Neural progenitor cell (in vitro differentiated cells): ENCODE measurements around the gene ZNF341. TPM values are rescaled to one million over a fixed set of nuclear protein-coding genes. Genes with fewer than 3 reads are reported as not detected.

Source experiments
- DNase-seq: peaks from one replicate; pipeline ENCODE4 v3.0.0-alpha.2; 2016; ENCODE audit warnings: low spot score
- H2AFZ ChIP-seq: fragments of 200-600 bp; sonication (generic); replicated peaks from 2 replicates; pipeline ENCODE4 v1.6.1; 2016; ENCODE audit warnings: antibody characterized with exemption
- H3F3A ChIP-seq: fragments of 200-600 bp; sonication (generic); 2 replicates; pipeline ENCODE4 v1.6.1; 2016; ENCODE audit warnings: antibody characterized with exemption, low read depth
- H3K27ac ChIP-seq: fragments of 200-600 bp; sonication (generic); 2 replicates; pipeline ENCODE4 v1.5.1; 2016; ENCODE audit warnings: mild to moderate bottlenecking
- H3K27me3 ChIP-seq: fragments of 200-600 bp; sonication (generic); 2 replicates; pipeline ENCODE4 v1.6.1; 2016; ENCODE audit warnings: mild to moderate bottlenecking, moderate library complexity
- H3K36me3 ChIP-seq: fragments of 200-600 bp; sonication (generic); 2 replicates; pipeline ENCODE4 v1.5.1; 2016
- H3K4me1 ChIP-seq: fragments of 200-600 bp; sonication (generic); 2 replicates; pipeline ENCODE4 v1.6.1; 2016; ENCODE audit warnings: mixed run types
- H3K4me2 ChIP-seq: fragments of 200-600 bp; sonication (generic); 2 replicates; pipeline ENCODE4 v1.6.1; 2016
- H3K4me3 ChIP-seq: fragments of 200-600 bp; sonication (generic); 2 replicates; pipeline ENCODE4 v1.5.1; 2016
- H3K79me2 ChIP-seq: fragments of 200-600 bp; sonication (generic); 2 replicates; pipeline ENCODE4 v1.6.1; 2016; ENCODE audit warnings: low read depth
- H3K9ac ChIP-seq: fragments of 200-600 bp; sonication (generic); 2 replicates; pipeline ENCODE4 v1.6.1; 2016
- H3K9me3 ChIP-seq: fragments of 200-600 bp; sonication (generic); 2 replicates; pipeline ENCODE4 v1.5.1; 2016; ENCODE audit warnings: low read depth
- H4K20me1 ChIP-seq: fragments of 200-600 bp; sonication (generic); 2 replicates; pipeline ENCODE4 v1.6.1; 2016; ENCODE audit warnings: low read depth
- H3K27ac Mint-ChIP-seq: 3 replicates; pipeline ENCODE4 v1.8.0; 2021; ENCODE audit warnings: mixed read lengths
- H3K27me3 Mint-ChIP-seq: 2 replicates; pipeline ENCODE4 v1.8.0; 2022; ENCODE audit warnings: low read depth, mild to moderate bottlenecking, inconsistent platforms, moderate library complexity, mixed read lengths; ENCODE audit not compliant: insufficient read depth
- H3K36me3 Mint-ChIP-seq: 3 replicates; pipeline ENCODE4 v1.8.0; 2021; ENCODE audit warnings: mixed read lengths
- H3K4me1 Mint-ChIP-seq: 3 replicates; pipeline ENCODE4 v1.8.0; 2021; ENCODE audit warnings: mixed read lengths
- H3K4me3 Mint-ChIP-seq: 3 replicates; pipeline ENCODE4 v1.8.0; 2021; ENCODE audit warnings: mild to moderate bottlenecking, moderate library complexity, mixed read lengths
- H3K9me3 Mint-ChIP-seq: 3 replicates; pipeline ENCODE4 v1.8.0; 2020; ENCODE audit warnings: mixed read lengths
- EZH2 ChIP-seq: fragments of 200-600 bp; sonication (generic); IDR thresholded peaks from 2 replicates; pipeline ENCODE4 v1.6.1; 2017; ENCODE audit warnings: antibody characterized with exemption, mild to moderate bottlenecking, moderate library complexity
- EZH2phosphoT487 ChIP-seq: fragments of 200-600 bp; sonication (generic); IDR thresholded peaks from 2 replicates; pipeline ENCODE4 v1.6.1; 2017; ENCODE audit warnings: antibody characterized with exemption
- total RNA-seq: library from RNA; depleted of rRNA; stranded (reverse); fragments of >200 nt; gene quantifications from 2 replicates; pipeline ENCODE4 v1.2.3, GENCODE V29; 2015; ENCODE audit warnings: low replicate concordance
- TF ChIP-seq, protein P1 (sequence below): fragments of 200-600 bp; sonication (generic); IDR thresholded peaks from 2 replicates; pipeline ENCODE4 v1.5.1; 2017; ENCODE audit warnings: antibody characterized with exemption, mild to moderate bottlenecking

Gene ZNF341
- total RNA-seq, 1 donor from 2014 or later, result 0.82 TPM

DNA sequence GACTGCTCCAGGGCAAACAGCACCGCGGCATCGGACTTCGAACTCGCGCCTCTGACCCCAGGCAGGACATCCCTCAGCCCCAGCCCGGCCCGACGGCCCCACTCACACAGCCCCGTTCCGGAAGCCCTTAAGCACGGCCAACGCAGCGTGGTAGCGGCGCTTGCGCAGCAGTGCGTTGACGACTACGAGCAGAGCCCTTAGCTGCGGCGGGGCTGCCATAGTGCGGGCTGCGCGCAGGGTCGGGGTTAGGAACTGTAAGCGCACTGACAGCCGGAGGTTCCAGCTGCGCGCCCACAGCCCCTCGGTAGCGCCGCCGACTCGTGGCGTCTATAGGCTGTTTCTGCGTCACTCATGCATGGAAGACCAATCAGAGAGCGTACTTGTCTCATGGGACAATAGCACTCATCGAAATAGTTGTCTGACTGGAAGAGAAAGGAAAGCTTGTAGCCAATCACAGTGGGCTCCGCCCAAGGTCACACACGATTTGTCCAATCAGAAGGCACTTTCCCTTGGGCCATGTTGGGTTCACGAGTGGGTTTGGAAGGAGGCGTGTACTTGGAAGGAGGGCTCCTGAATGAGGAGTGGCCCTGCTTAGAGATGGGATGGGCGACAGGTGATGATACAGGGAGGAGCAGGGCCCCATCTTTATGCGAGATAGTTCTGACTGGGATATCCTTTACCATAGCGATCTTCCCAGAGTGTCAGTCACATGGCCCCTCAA is 11.6 kb upstream of the ZNF341 start, which contains the start of gene PXMP4:
TSS of gene PXMP4 (minus strand) at position 322 of the 721 bp plus-strand sequence. CDS start at position 219, 103 bp downstream.
- H4K20me1 ChIP-seq, result no peaks in the 10 kb centered on the region
- no peaks in the 10 kb centered on the region for H3K9me3 Mint-ChIP-seq
- peaks cover 8% of the 10 kb centered on the region for H3K4me1 Mint-ChIP-seq
- H3K27ac ChIP-seq, result no peak within 1 kb of the TSS
- H3K27ac Mint-ChIP-seq, result peak within 1 kb of the TSS; percentile 55
- H3K27me3 Mint-ChIP-seq, result no peaks in the 10 kb centered on the region
- peak within 1 kb of the TSS; percentile 85 for H3K4me3 Mint-ChIP-seq
- no peaks in the 10 kb centered on the region for H3K79me2 ChIP-seq
- H3K4me1 ChIP-seq, result peaks cover 5% of the 10 kb centered on the region
- H3K4me3 ChIP-seq, result peak within 1 kb of the TSS; percentile 57
- peak within 1 kb of the TSS; percentile 81 for H3K4me2 ChIP-seq
- H3K27me3 ChIP-seq, result no peaks in the 10 kb centered on the region
- TF ChIP-seq EZH2 (no peak), EZH2phosphoT487 (no peak)
- TF ChIP-seq, protein P1, sequence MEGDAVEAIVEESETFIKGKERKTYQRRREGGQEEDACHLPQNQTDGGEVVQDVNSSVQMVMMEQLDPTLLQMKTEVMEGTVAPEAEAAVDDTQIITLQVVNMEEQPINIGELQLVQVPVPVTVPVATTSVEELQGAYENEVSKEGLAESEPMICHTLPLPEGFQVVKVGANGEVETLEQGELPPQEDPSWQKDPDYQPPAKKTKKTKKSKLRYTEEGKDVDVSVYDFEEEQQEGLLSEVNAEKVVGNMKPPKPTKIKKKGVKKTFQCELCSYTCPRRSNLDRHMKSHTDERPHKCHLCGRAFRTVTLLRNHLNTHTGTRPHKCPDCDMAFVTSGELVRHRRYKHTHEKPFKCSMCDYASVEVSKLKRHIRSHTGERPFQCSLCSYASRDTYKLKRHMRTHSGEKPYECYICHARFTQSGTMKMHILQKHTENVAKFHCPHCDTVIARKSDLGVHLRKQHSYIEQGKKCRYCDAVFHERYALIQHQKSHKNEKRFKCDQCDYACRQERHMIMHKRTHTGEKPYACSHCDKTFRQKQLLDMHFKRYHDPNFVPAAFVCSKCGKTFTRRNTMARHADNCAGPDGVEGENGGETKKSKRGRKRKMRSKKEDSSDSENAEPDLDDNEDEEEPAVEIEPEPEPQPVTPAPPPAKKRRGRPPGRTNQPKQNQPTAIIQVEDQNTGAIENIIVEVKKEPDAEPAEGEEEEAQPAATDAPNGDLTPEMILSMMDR, result no peak
- peak; percentile 94 for DNase-seq
- H3K9ac ChIP-seq, result peak within 1 kb of the TSS; percentile 10
- peaks cover 9% of the 10 kb centered on the region for H3F3A ChIP-seq
- no peaks in the 10 kb centered on the region for H3K36me3 Mint-ChIP-seq
- peak within 1 kb of the TSS; percentile 95 for H2AFZ ChIP-seq
- no peaks in the 10 kb centered on the region for H3K9me3 ChIP-seq
- no peaks in the 10 kb centered on the region for H3K36me3 ChIP-seq

- H3K9ac ChIP-seq, result no peak overlapping the region
- H3K4me1 ChIP-seq, result peaks cover 5% of the 10 kb centered on the region
- H3K79me2 ChIP-seq, result no peaks in the 10 kb centered on the region
- Mint-ChIP-seq H3K4me1 (peaks cover 8% of the 10 kb centered on the region), H3K27me3 (no peaks in the 10 kb centered on the region), H3K36me3 (no peaks in the 10 kb centered on the region), H3K9me3 (no peaks in the 10 kb centered on the region), H3K4me3 (no peak overlapping the region), H3K27ac (no peak overlapping the region)
- H3K36me3 ChIP-seq, result no peaks in the 10 kb centered on the region
- peaks cover 9% of the 10 kb centered on the region for H3F3A ChIP-seq
- H3K4me2 ChIP-seq, result no peak overlapping the region
- DNase-seq, result no peak
- no peaks in the 10 kb centered on the region for H3K9me3 ChIP-seq
- no peak overlapping the region for H2AFZ ChIP-seq
- no peak overlapping the region for H3K27ac ChIP-seq
- no peaks in the 10 kb centered on the region for H3K27me3 ChIP-seq
- TF ChIP-seq, protein P1, result no peak
- TF ChIP-seq EZH2phosphoT487 (no peak), EZH2 (no peak)
- H4K20me1 ChIP-seq, result no peaks in the 10 kb centered on the region
- H3K4me3 ChIP-seq, result no peak overlapping the region
Measured at GRCh38 chr20:33721391-33722140, 10.2 kb upstream of the ZNF341 start.

GRCh38 chr20:33724439-33725094 is 7.2 kb upstream of the ZNF341 start:
- Histone ChIP-seq H4K20me1 (no peaks in the 10 kb centered on the region), H3K36me3 (no peaks in the 10 kb centered on the region), H3K79me2 (no peaks in the 10 kb centered on the region), H3K27ac (no peak overlapping the region), H3K9ac (no peak overlapping the region), H3K4me3 (no peak overlapping the region), H2AFZ (no peak overlapping the region), H3F3A (peaks cover 5% of the 10 kb centered on the region), H3K27me3 (no peaks in the 10 kb centered on the region), H3K4me1 (peaks cover 2% of the 10 kb centered on the region), H3K9me3 (no peaks in the 10 kb centered on the region), H3K4me2 (no peak overlapping the region)
- H3K4me3 Mint-ChIP-seq, result no peak overlapping the region
- no peak overlapping the region for H3K27ac Mint-ChIP-seq
- H3K36me3 Mint-ChIP-seq, result no peaks in the 10 kb centered on the region
- no peak for TF ChIP-seq EZH2phosphoT487
- TF ChIP-seq, protein P1, result no peak
- TF ChIP-seq EZH2, result no peak
- no peaks in the 10 kb centered on the region for H3K27me3 Mint-ChIP-seq
- no peak for DNase-seq
- peaks cover 6% of the 10 kb centered on the region for H3K4me1 Mint-ChIP-seq
- no peaks in the 10 kb centered on the region for H3K9me3 Mint-ChIP-seq
